Stimulated activated CD8-positive, alpha-beta memory T cell treated with anti-CD3 and anti-CD28 coated beads, Interleukin-15, amount 100 ng/mL, for 4 hours (primary cell): Measurements from ENCODE around the gene STX11.
"Not testable (repeated sequence)": the region's sequence is repeated elsewhere in the genome, so short reads cannot be mapped to it uniquely, and the experiment has no call there.

Source experiments
- DNase-seq, 2 donors: peaks; one replicate each; pipeline ENCODE4 v3.0.0-alpha.2; 2020; ENCODE audit warnings: low read depth in 2 of 2

Gene STX11

GRCh38 chr6:144149894-144150709, at the start of gene STX11:
TSS of gene STX11 (plus strand) at chr6:144150517. CDS start at chr6:144186628, 36,111 bp downstream.
- peak; percentile 61 to 71 for DNase-seq

GRCh38 chr6:144103026-144103563, 47.2 kb upstream of the STX11 start:
- no peak for DNase-seq

GRCh38 chr6:144104488-144104887, 45.8 kb upstream of the STX11 start:
- no peak for DNase-seq

GRCh38 chr6:144104898-144105487, 45.3 kb upstream of the STX11 start:
- DNase-seq, result no peak

- no peak for DNase-seq
Measured at GRCh38 chr6:144106206-144106605, 44.1 kb upstream of the STX11 start.

GRCh38 chr6:144110210-144110609, 40.1 kb upstream of the STX11 start:
- no peak for DNase-seq

GRCh38 chr6:144113366-144113765, 37.0 kb upstream of the STX11 start:
- DNase-seq, result no peak

- DNase-seq, result no peak
Measured at GRCh38 chr6:144115219-144115618, 35.1 kb upstream of the STX11 start.

GRCh38 chr6:144119376-144119775, 30.9 kb upstream of the STX11 start:
- DNase-seq, result no peak

GRCh38 chr6:144122861-144123260, 27.5 kb upstream of the STX11 start:
- no peak for DNase-seq

- DNase-seq, result no peak
Measured at GRCh38 chr6:144123421-144123820, 26.9 kb upstream of the STX11 start.

- DNase-seq, result no peak
Measured at GRCh38 chr6:144123836-144124235, 26.5 kb upstream of the STX11 start.

GRCh38 chr6:144127097-144127496, 23.2 kb upstream of the STX11 start:
- DNase-seq, result no peak

GRCh38 chr6:144129469-144129868, 20.8 kb upstream of the STX11 start:
- no peak for DNase-seq

- no peak for DNase-seq
Measured at GRCh38 chr6:144131248-144131709, 19.0 kb upstream of the STX11 start.

GRCh38 chr6:144132167-144132690, 18.1 kb upstream of the STX11 start:
- DNase-seq, result not testable (repeated sequence)

GRCh38 chr6:144133225-144133821, 17.0 kb upstream of the STX11 start:
- DNase-seq, result no peak

- DNase-seq, result no peak
Measured at GRCh38 chr6:144134176-144134575, 16.1 kb upstream of the STX11 start.

- DNase-seq, result no peak
Measured at GRCh38 chr6:144134737-144135136, 15.6 kb upstream of the STX11 start.

GRCh38 chr6:144138542-144138941, 11.8 kb upstream of the STX11 start:
- no peak for DNase-seq

GRCh38 chr6:144139817-144140216, 10.5 kb upstream of the STX11 start:
- no peak for DNase-seq

GRCh38 chr6:144140867-144141266, 9.4 kb upstream of the STX11 start:
- no peak for DNase-seq
